ENCODE data around the gene TMEM175. TPM values are rescaled to one million over a fixed set of nuclear protein-coding genes. Genes with fewer than 3 reads are reported as not detected.

The TMEM175 gene
- total and polyA plus RNA-seq, 2 of the 4 experiments (the other 2 are of a cell fraction), result 7.7 to 41.9 TPM

- Histone ChIP-seq H3K56ac (ENCODE audit: extremely low read depth, insufficient read depth, low read length) (no peak overlapping the region), H3K4me3 (ENCODE audit: insufficient read depth, low read depth, low read length) (peak overlapping the region; percentile 93), H3K36me3 (ENCODE audit: control insufficient read depth, insufficient read depth, low read length) (peaks cover 9% of the 10 kb centered on the region; the same call in 1 of the 2 replicates), H3K9me1 (ENCODE audit: insufficient read depth, low read length) (no peaks in the 10 kb centered on the region; the same call in 1 of the 2 replicates), H3K14ac (replicated peaks; ENCODE audit: low read depth, low read length) (no peak overlapping the region), H4K91ac (ENCODE audit: insufficient read depth, low read depth, low read length) (no peak overlapping the region), H3K9ac (ENCODE audit: low read depth, low read length) (peak overlapping the region; percentile 20; the same call in 1 of the 2 replicates), H3K4ac (ENCODE audit: low read depth, low read length) (peak overlapping the region; percentile 29), H2AK5ac (ENCODE audit: low read depth, low read length) (peak overlapping the region; percentile 39; the same call in 1 of the 2 replicates), H2AFZ (replicated peaks; ENCODE audit: low read length, poor library complexity) (peak overlapping the region; percentile 96), H2AK9ac (replicated peaks; ENCODE audit: low read depth, low read length, poor library complexity) (peak overlapping the region; percentile 67), H2BK5ac (ENCODE audit: low read depth, low read length, poor library complexity, severe bottlenecking) (no peak overlapping the region), H3K9me3 (ENCODE audit: control insufficient read depth, insufficient read depth, low read length) (no peaks in the 10 kb centered on the region), H3K4me2 (ENCODE audit: low read depth, low read length) (peak overlapping the region; percentile 95), H3K23ac (ENCODE audit: low read depth, low read length) (no peak overlapping the region), H4K8ac (ENCODE audit: low read depth in 2 of 2, low read length in 2 of 2) (no peak overlapping the region; a peak in 2 of 4 replicates), H4K5ac (ENCODE audit: low read depth, low read length) (no peak overlapping the region), H2BK120ac (ENCODE audit: low read depth, low read length) (no peak overlapping the region), H2BK15ac (ENCODE audit: low read depth, low read length) (no peak overlapping the region), H3K18ac (ENCODE audit: low read depth, low read length) (no peak overlapping the region), H3K79me1 (ENCODE audit: low read depth in 1 of 2, low read length in 2 of 2) (peaks cover 5 to 38% of the 10 kb centered on the region in 2 experiments; a peak in 1 of 4 replicates), H2BK20ac (ENCODE audit: low read depth, low read length) (no peak overlapping the region), H3K27me3 (ENCODE audit: control insufficient read depth, insufficient read depth, low read length) (no peaks in the 10 kb centered on the region), H3K27ac (ENCODE audit: insufficient read depth, low read length) (no peak overlapping the region), H4K20me1 (ENCODE audit: insufficient read depth, low read length) (no peaks in the 10 kb centered on the region; the same call in 1 of the 2 replicates), H3K4me1 (ENCODE audit: control insufficient read depth, insufficient read depth, low read length) (peaks cover 10% of the 10 kb centered on the region; the same call in 1 of the 2 replicates)
- ATAC-seq (ENCODE audit: low read depth) (no peak), DNase-seq (peak; percentile 43)
- ChIA-PET CTCF (interaction anchor here (0.5 kb wide), 1 partner anchor 58 kb away, joined by 4 read pairs; no protein-coding TSS in a partner anchor), POLR2A (ENCODE audit: unreplicated experiment) (no interaction called here)
- 63% methylated on average over 16 of the region's 37 CpGs; no CpG with 5 or more reads in 1 of the 2 experiments for WGBS, 2 experiments (ENCODE audit: extremely low coverage in 2 of 2, insufficient read length in 1 of 2)
- TF ChIP-seq BHLHE40 (IDR thresholded peaks at IDR 0.05; ENCODE audit: low read depth, low read length), result peak; percentile 80
- TF ChIP-seq RCOR1 (IDR thresholded peaks at IDR 0.05; ENCODE audit: insufficient replicate concordance, low read length), result no peak
- intact Hi-C loops (cut with micrococcal nuclease) (no loop called here), dilution Hi-C loops (cut with HindIII; ENCODE audit: low sequenced_read_pairs, unreplicated experiment) (no loop called here), in situ Hi-C loops (cut with MboI; ENCODE audit: low sequenced_read_pairs) (no loop called here)
- BruUV-seq (replicated peaks), result no TSS peak
These were observed 55.6 kb downstream of the TMEM175 start for GRCh38 chr4:987624-988513.
